H1 (cell line): ENCODE data around the gene SYNPO. TPM values are rescaled to one million over a fixed set of nuclear protein-coding genes. Genes with fewer than 3 reads are reported as not detected.

ENCODE experiments used
- KDM4A ChIP-seq: IDR thresholded peaks from one replicate; pipeline ENCODE4 v1.7.1; 2012; ENCODE audit warnings: low read depth, mild to moderate bottlenecking, moderate library complexity, low read length, inconsistent platforms; ENCODE audit not compliant: severe bottlenecking
- USF2 ChIP-seq: IDR thresholded peaks from 2 replicates; pipeline ENCODE4 v1.6.1; 2011; ENCODE audit warnings: low read length, improper control_type of control experiment
- polyA plus RNA-seq, 7 experiments: library from polyadenylated mRNA; depleted of rRNA in 3 of 7; stranded (reverse) in 5 of 7; unstranded in 2 of 7; fragments of >200 nt in 5 of 7; fragments of 200-250 nt in 2 of 7; gene quantifications; 1 replicate in 5 of 7; 2 replicates in 1 of 7; 4 replicates in 1 of 7; pipeline versions ENCODE4 v1.2.1 to v1.2.3, GENCODE V29; 2011 to 2013; ENCODE audit warnings: missing spikeins in 2 of 7, mixed read lengths in 2 of 7
- total RNA-seq: library from RNA; stranded (reverse); fragmentation: NEBNext Ultra II Directional; extraction: Animal tissue kit (Norgen Biotek cat#: 25700); gene quantifications from 2 replicates; pipeline ENCODE4 v1.2.1, GENCODE V29; 2021

SYNPO gene
- total and polyA plus RNA-seq, 2 of the 8 experiments (the other 6 are each of a cell fraction or from before 2014, with no cell fraction given), result 2.3 TPM

- TF ChIP-seq USF2 (no peak), KDM4A (no peak)
- TF ChIP-seq, all 59 proteins: peak for 0
Measured at GRCh38 chr5:150590979-150591695, 49.3 kb upstream of the SYNPO start (continued).
